ENCODE data around the gene AIG1.
"Not testable (repeated sequence)": the region's sequence is repeated elsewhere in the genome, so short reads cannot be mapped to it uniquely, and the experiment has no call there.

AIG1 gene

GRCh38 chr6:143034689-143035334, 25.9 kb upstream of the AIG1 start:
- no peak overlapping the region for H3K4me3 ChIP-seq (ENCODE audit: low read length)
- H3K27me3 ChIP-seq (ENCODE audit: control insufficient read depth, insufficient read depth, low read length), result no peaks in the 10 kb centered on the region
- no peaks in the 10 kb centered on the region for H3K4me1 ChIP-seq (ENCODE audit: control insufficient read depth, insufficient read depth, low read length)
- no peaks in the 10 kb centered on the region for H3K9me3 ChIP-seq (ENCODE audit: control insufficient read depth, insufficient read depth, low read length)
- WGBS (ENCODE audit: insufficient coverage, insufficient read length), result no CpG with 5 or more reads among the region's 9 CpGs
- DNase-seq (ENCODE audit: low read depth, low spot score), result no peak
- H3K36me3 ChIP-seq (ENCODE audit: control insufficient read depth, insufficient read depth, low read length), result no peaks in the 10 kb centered on the region
- H3K27ac ChIP-seq (ENCODE audit: low read length), result no peak overlapping the region

DNA sequence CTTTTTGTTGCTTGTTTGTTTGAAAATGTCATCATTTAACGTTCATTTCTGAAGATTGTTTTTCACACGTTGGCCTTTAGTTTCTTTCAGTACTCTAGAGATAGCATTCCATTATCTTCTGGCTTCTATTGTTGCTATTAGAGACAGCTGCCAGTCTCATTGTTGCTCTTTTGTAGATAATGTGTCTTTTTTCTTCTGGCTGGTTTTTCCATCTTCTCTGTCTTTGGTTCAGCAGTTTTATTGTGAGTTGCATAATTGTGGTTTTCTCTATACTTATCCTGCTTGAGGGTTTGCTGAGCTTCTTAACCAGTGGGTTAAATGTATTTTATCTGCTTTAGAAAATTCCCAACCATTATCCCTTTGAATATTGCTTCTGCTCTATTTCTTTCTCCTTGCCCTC, 23.2 kb upstream of the AIG1 start:
- H3K36me3 ChIP-seq (ENCODE audit: control insufficient read depth, insufficient read depth, low read length), result no peaks in the 10 kb centered on the region
- H3K4me1 ChIP-seq (ENCODE audit: control insufficient read depth, insufficient read depth, low read length), result no peaks in the 10 kb centered on the region
- no peak overlapping the region for H3K27ac ChIP-seq (ENCODE audit: low read length)
- no peak for DNase-seq (ENCODE audit: low read depth, low spot score)
- no peaks in the 10 kb centered on the region for H3K27me3 ChIP-seq (ENCODE audit: control insufficient read depth, insufficient read depth, low read length)
- no CpG with 5 or more reads among the region's 2 CpGs for WGBS (ENCODE audit: insufficient coverage, insufficient read length)
- no peak overlapping the region for H3K4me3 ChIP-seq (ENCODE audit: low read length)
- no peaks in the 10 kb centered on the region for H3K9me3 ChIP-seq (ENCODE audit: control insufficient read depth, insufficient read depth, low read length)

GRCh38 chr6:143038833-143039232, 21.9 kb upstream of the AIG1 start:
- no peaks in the 10 kb centered on the region for H3K27me3 ChIP-seq (ENCODE audit: control insufficient read depth, insufficient read depth, low read length)
- H3K27ac ChIP-seq (ENCODE audit: low read length), result no peak overlapping the region
- H3K36me3 ChIP-seq (ENCODE audit: control insufficient read depth, insufficient read depth, low read length), result no peaks in the 10 kb centered on the region
- H3K4me1 ChIP-seq (ENCODE audit: control insufficient read depth, insufficient read depth, low read length), result no peaks in the 10 kb centered on the region
- H3K9me3 ChIP-seq (ENCODE audit: control insufficient read depth, insufficient read depth, low read length), result no peaks in the 10 kb centered on the region
- no peak overlapping the region for H3K4me3 ChIP-seq (ENCODE audit: low read length)
- no peak for DNase-seq (ENCODE audit: low read depth, low spot score)

DNA sequence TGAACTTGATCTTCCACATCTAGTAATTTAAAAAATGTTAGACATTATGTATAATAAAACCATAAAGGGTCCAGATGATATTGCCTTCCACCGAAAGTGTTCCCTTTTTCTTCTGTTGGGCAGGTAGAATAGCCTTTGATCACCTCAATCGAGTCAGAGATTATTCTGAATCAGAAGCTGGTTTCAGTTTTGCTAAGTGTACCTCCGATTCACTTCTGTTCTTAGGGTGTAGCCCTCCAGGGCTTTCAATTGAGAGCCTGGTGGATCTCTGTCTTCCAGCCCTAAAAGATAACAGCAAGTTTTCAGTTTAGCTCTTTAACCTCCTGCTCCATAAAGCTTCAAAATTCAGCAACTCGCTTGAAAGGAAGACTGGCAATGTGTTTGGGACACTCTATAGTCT, 21.1 kb upstream of the AIG1 start:
- Histone ChIP-seq H3K4me1 (ENCODE audit: control insufficient read depth, insufficient read depth, low read length) (no peaks in the 10 kb centered on the region), H3K27ac (ENCODE audit: low read length) (no peak overlapping the region), H3K27me3 (ENCODE audit: control insufficient read depth, insufficient read depth, low read length) (no peaks in the 10 kb centered on the region), H3K9me3 (ENCODE audit: control insufficient read depth, insufficient read depth, low read length) (no peaks in the 10 kb centered on the region), H3K36me3 (ENCODE audit: control insufficient read depth, insufficient read depth, low read length) (no peaks in the 10 kb centered on the region), H3K4me3 (ENCODE audit: low read length) (no peak overlapping the region)
- no CpG with 5 or more reads among the region's 4 CpGs for WGBS (ENCODE audit: insufficient coverage, insufficient read length)
- no peak for DNase-seq (ENCODE audit: low read depth, low spot score)

GRCh38 chr6:143040018-143040417, 20.7 kb upstream of the AIG1 start:
- WGBS (ENCODE audit: insufficient coverage, insufficient read length), result no CpG with 5 or more reads among the region's 2 CpGs
- no peak for DNase-seq (ENCODE audit: low read depth, low spot score)

DNA sequence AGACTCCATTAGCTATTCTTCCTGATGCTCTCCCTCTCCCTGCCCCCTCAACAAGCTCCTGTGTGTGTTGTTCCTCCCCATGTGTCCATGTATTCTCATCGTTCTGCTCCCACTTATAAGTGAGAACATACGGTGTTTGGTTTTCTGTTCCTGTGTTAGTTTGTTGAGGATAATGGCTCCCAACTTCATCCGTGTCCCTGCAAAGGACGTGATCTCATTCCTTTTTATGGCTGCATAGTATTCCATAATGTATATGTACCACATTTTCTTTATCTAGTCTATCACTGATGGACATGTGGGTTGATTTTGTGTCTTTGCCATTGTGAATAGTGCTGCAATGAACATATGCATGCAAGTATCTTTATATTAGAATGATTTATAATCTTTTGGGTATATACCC, 16.3 kb upstream of the AIG1 start:
- WGBS (ENCODE audit: insufficient coverage, insufficient read length), result no CpG with 5 or more reads among the region's 4 CpGs
- not testable (repeated sequence) for H3K9me3 ChIP-seq (ENCODE audit: control insufficient read depth, insufficient read depth, low read length); H3K4me1 ChIP-seq (ENCODE audit: control insufficient read depth, insufficient read depth, low read length); DNase-seq (ENCODE audit: low read depth, low spot score); H3K27ac ChIP-seq (ENCODE audit: low read length); H3K4me3 ChIP-seq (ENCODE audit: low read length); H3K27me3 ChIP-seq (ENCODE audit: control insufficient read depth, insufficient read depth, low read length); H3K36me3 ChIP-seq (ENCODE audit: control insufficient read depth, insufficient read depth, low read length)

More at GRCh38 chr6:143040018-143040417, 20.7 kb upstream of the AIG1 start:
- Histone ChIP-seq H3K4me1 (ENCODE audit: control insufficient read depth, insufficient read depth, low read length) (no peaks in the 10 kb centered on the region), H3K9me3 (ENCODE audit: control insufficient read depth, insufficient read depth, low read length) (no peaks in the 10 kb centered on the region), H3K4me3 (ENCODE audit: low read length) (no peak overlapping the region), H3K27ac (ENCODE audit: low read length) (no peak overlapping the region), H3K36me3 (ENCODE audit: control insufficient read depth, insufficient read depth, low read length) (no peaks in the 10 kb centered on the region), H3K27me3 (ENCODE audit: control insufficient read depth, insufficient read depth, low read length) (no peaks in the 10 kb centered on the region)

DNA sequence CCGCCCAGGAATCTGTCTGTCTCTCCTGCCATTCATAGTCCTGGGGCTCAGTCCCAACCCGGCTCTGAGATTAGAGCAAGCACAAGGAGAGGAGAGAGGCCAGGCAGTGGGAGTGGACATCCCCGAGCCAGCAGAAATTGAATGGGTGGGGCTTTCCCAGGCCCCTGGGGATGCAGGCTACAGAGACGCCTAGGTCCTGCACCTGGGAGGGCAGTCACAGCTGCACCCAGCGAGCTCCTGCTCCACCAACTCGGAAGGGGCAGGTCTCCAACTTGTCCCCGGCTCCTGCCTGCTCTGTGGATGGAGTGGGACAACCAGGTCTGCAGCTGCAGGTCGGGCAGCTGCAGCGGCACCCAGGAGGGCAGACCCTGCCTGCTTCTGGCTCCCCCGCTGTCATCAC, 11.1 kb upstream of the AIG1 start:
- DNase-seq (ENCODE audit: low read depth, low spot score), result no peak
- H3K27ac ChIP-seq (ENCODE audit: low read length), result no peak overlapping the region
- H3K36me3 ChIP-seq (ENCODE audit: control insufficient read depth, insufficient read depth, low read length), result no peaks in the 10 kb centered on the region
- H3K4me3 ChIP-seq (ENCODE audit: low read length), result no peak overlapping the region
- no CpG with 5 or more reads among the region's 10 CpGs for WGBS (ENCODE audit: insufficient coverage, insufficient read length)
- H3K27me3 ChIP-seq (ENCODE audit: control insufficient read depth, insufficient read depth, low read length), result no peaks in the 10 kb centered on the region
- H3K9me3 ChIP-seq (ENCODE audit: control insufficient read depth, insufficient read depth, low read length), result no peaks in the 10 kb centered on the region
- H3K4me1 ChIP-seq (ENCODE audit: control insufficient read depth, insufficient read depth, low read length), result no peaks in the 10 kb centered on the region

- no peak for DNase-seq (ENCODE audit: low read depth, low spot score)
- no CpG with 5 or more reads among the region's 2 CpGs for WGBS (ENCODE audit: insufficient coverage, insufficient read length)
- no peaks in the 10 kb centered on the region for H3K9me3 ChIP-seq (ENCODE audit: control insufficient read depth, insufficient read depth, low read length)
- H3K27me3 ChIP-seq (ENCODE audit: control insufficient read depth, insufficient read depth, low read length), result no peaks in the 10 kb centered on the region
- H3K27ac ChIP-seq (ENCODE audit: low read length), result no peak overlapping the region
- no peaks in the 10 kb centered on the region for H3K36me3 ChIP-seq (ENCODE audit: control insufficient read depth, insufficient read depth, low read length)
- H3K4me1 ChIP-seq (ENCODE audit: control insufficient read depth, insufficient read depth, low read length), result no peaks in the 10 kb centered on the region
- no peak overlapping the region for H3K4me3 ChIP-seq (ENCODE audit: low read length)
These were observed 10.2 kb upstream of the AIG1 start for GRCh38 chr6:143050509-143050908.

DNA sequence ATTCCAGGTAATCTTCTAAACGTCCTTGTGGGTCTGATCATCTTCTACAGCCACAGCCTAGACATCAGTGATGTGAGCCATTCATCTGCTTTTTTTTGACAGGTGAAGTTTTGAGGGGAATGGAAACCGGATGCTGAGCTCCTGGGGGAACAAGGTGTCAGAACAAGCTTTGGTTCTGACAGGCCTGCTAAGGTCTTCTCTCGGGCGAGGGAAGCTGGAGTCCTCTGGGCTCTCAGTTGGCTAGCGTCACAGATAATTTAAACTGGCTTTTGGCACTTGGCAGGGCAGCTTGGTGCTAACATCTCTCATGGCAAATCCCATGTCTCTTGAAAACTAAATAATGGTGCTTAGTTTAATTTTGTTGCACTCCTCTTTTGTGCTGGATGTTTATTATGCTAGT, 8.4 kb upstream of the AIG1 start:
- Histone ChIP-seq H3K4me1 (ENCODE audit: control insufficient read depth, insufficient read depth, low read length) (peaks cover 2% of the 10 kb centered on the region; the same call in 1 of the 2 replicates), H3K27me3 (ENCODE audit: control insufficient read depth, insufficient read depth, low read length) (no peaks in the 10 kb centered on the region), H3K36me3 (ENCODE audit: control insufficient read depth, insufficient read depth, low read length) (no peaks in the 10 kb centered on the region), H3K27ac (ENCODE audit: low read length) (no peak overlapping the region), H3K4me3 (ENCODE audit: low read length) (no peak overlapping the region), H3K9me3 (ENCODE audit: control insufficient read depth, insufficient read depth, low read length) (no peaks in the 10 kb centered on the region)
- DNase-seq (ENCODE audit: low read depth, low spot score), result no peak
- WGBS (ENCODE audit: insufficient coverage, insufficient read length), result no CpG with 5 or more reads among the region's 5 CpGs

- H3K27me3 ChIP-seq (ENCODE audit: control insufficient read depth, insufficient read depth, low read length), result no peaks in the 10 kb centered on the region
- H3K9me3 ChIP-seq (ENCODE audit: control insufficient read depth, insufficient read depth, low read length), result no peaks in the 10 kb centered on the region
- H3K4me1 ChIP-seq (ENCODE audit: control insufficient read depth, insufficient read depth, low read length), result peaks cover 2% of the 10 kb centered on the region; the same call in 1 of the 2 replicates
- no peak overlapping the region for H3K27ac ChIP-seq (ENCODE audit: low read length)
- no peak for DNase-seq (ENCODE audit: low read depth, low spot score)
- H3K36me3 ChIP-seq (ENCODE audit: control insufficient read depth, insufficient read depth, low read length), result no peaks in the 10 kb centered on the region
- no peak overlapping the region for H3K4me3 ChIP-seq (ENCODE audit: low read length)
- no CpG with 5 or more reads among the region's 3 CpGs for WGBS (ENCODE audit: insufficient coverage, insufficient read length)
These were observed 6.8 kb upstream of the AIG1 start for GRCh38 chr6:143053856-143054255.

DNA sequence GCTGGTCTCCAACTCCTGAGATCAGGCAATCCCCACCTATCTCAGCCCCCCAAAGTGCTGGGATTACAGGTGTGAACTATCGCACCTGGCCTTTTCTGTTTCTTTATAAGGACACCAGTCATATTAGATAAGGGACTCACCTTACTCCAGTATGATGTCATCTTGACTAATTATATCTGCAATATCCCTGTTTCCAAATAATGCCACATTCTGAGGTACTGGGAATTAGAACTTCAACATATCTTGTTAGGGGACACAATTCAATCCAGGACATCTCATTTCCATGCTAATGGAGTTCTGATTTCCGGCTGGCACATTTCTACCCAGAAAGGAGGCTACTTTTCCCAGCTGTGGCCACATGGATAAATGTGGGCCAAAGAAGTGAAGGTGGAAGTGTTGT, 6.4 kb upstream of the AIG1 start:
- Histone ChIP-seq H3K27me3 (ENCODE audit: control insufficient read depth, insufficient read depth, low read length) (no peaks in the 10 kb centered on the region), H3K9me3 (ENCODE audit: control insufficient read depth, insufficient read depth, low read length) (no peaks in the 10 kb centered on the region), H3K36me3 (ENCODE audit: control insufficient read depth, insufficient read depth, low read length) (no peaks in the 10 kb centered on the region), H3K4me1 (ENCODE audit: control insufficient read depth, insufficient read depth, low read length) (peaks cover 2% of the 10 kb centered on the region; the same call in 1 of the 2 replicates), H3K4me3 (ENCODE audit: low read length) (no peak overlapping the region), H3K27ac (ENCODE audit: low read length) (no peak overlapping the region)
- no CpG with 5 or more reads among the region's 2 CpGs for WGBS (ENCODE audit: insufficient coverage, insufficient read length)
- no peak for DNase-seq (ENCODE audit: low read depth, low spot score)

All from iPS DF 6.9 (cell line).